GM23248 (cell line): ENCODE results near the gene EPPIN. TPM values are rescaled to one million over a fixed set of nuclear protein-coding genes. Genes with fewer than 3 reads are reported as not detected.
"Not testable (repeated sequence)": the region's sequence is repeated elsewhere in the genome, so short reads cannot be mapped to it uniquely, and the experiment has no call there.

ENCODE experiments used
- DNase-seq: peaks from one replicate; pipeline ENCODE4 v3.0.0-alpha.2; 2015
- H2AFZ ChIP-seq: fragments of 200-600 bp; sonication (generic); 2 replicates; pipeline ENCODE4 v1.6.1; 2016; ENCODE audit warnings: antibody characterized with exemption
- H3F3A ChIP-seq: fragments of 200-600 bp; sonication (generic); 2 replicates; pipeline ENCODE4 v1.6.1; 2016; ENCODE audit warnings: mild to moderate bottlenecking, antibody characterized with exemption, mixed run types; ENCODE audit not compliant: insufficient read depth
- H3K27ac ChIP-seq: fragments of 200-600 bp; sonication (generic); 2 replicates; pipeline ENCODE4 v1.5.1; 2016; ENCODE audit warnings: mild to moderate bottlenecking
- H3K27me3 ChIP-seq: fragments of 200-600 bp; sonication (generic); replicated peaks from 2 replicates; pipeline ENCODE4 v1.6.1; 2016; ENCODE audit warnings: mild to moderate bottlenecking; ENCODE audit not compliant: insufficient read depth
- H3K36me3 ChIP-seq: fragments of 200-600 bp; sonication (generic); 2 replicates; pipeline ENCODE4 v1.6.1; 2016; ENCODE audit warnings: low read depth, mild to moderate bottlenecking
- H3K4me1 ChIP-seq: fragments of 200-600 bp; sonication (generic); 2 replicates; pipeline ENCODE4 v1.6.1; 2016; ENCODE audit warnings: mild to moderate bottlenecking; ENCODE audit not compliant: insufficient read depth
- H3K4me2 ChIP-seq: fragments of 200-600 bp; sonication (generic); one replicate; pipeline ENCODE4 v1.6.1; 2016; ENCODE audit warnings: mild to moderate bottlenecking; ENCODE audit not compliant: unreplicated experiment
- H3K4me3 ChIP-seq: fragments of 200-600 bp; sonication (generic); 2 replicates; pipeline ENCODE4 v1.5.1; 2016; ENCODE audit warnings: mild to moderate bottlenecking
- H3K79me2 ChIP-seq: fragments of 200-600 bp; sonication (generic); 2 replicates; pipeline ENCODE4 v1.6.1; 2016; ENCODE audit warnings: mild to moderate bottlenecking; ENCODE audit not compliant: insufficient read depth
- H3K9ac ChIP-seq: fragments of 200-600 bp; sonication (generic); 2 replicates; pipeline ENCODE4 v1.6.1; 2016; ENCODE audit warnings: mild to moderate bottlenecking
- H3K9me2 ChIP-seq: fragments of 200-600 bp; sonication (generic); 2 replicates; pipeline ENCODE4 v1.6.1; 2016; ENCODE audit warnings: mixed run types, mild to moderate bottlenecking, moderate library complexity; ENCODE audit not compliant: insufficient read depth
- H3K9me3 ChIP-seq: fragments of 200-600 bp; sonication (generic); one replicate; pipeline ENCODE4 v1.6.1; 2017; ENCODE audit warnings: low read depth
- H4K20me1 ChIP-seq: fragments of 200-600 bp; sonication (generic); 2 replicates; pipeline ENCODE4 v1.6.0; 2016; ENCODE audit not compliant: insufficient read depth
- EZH2 ChIP-seq: fragments of 200-600 bp; sonication (generic); IDR thresholded peaks from 2 replicates; pipeline ENCODE4 v1.6.1; 2018; ENCODE audit warnings: antibody characterized with exemption, mild to moderate bottlenecking; ENCODE audit not compliant: insufficient read depth, poor library complexity, severe bottlenecking
- EZH2phosphoT487 ChIP-seq: fragments of 200-600 bp; sonication (generic); IDR thresholded peaks from 2 replicates; pipeline ENCODE4 v1.6.1; 2018; ENCODE audit warnings: antibody characterized with exemption, moderate library complexity, mild to moderate bottlenecking, low read depth; ENCODE audit not compliant: insufficient read depth
- WGBS, 2 experiments: methylation state at CpG; one replicate each; pipeline ENCODE4 v1.1.6; 2015 to 2017; ENCODE audit warnings: low lambda C conversion rate in 2 of 2, low coverage in 1 of 2; ENCODE audit errors: missing lambda C conversion rate in 2 of 2; 5-methylcytosine and 5-hydroxymethylcytosine counted together
- in situ Hi-C: fragments of 300-500 bp; cut with MboI; formaldehyde crosslinking; loops from 2 replicates; pipeline ENCODE4 v1.15.0; 2020
- polyA plus RNA-seq: library from polyadenylated mRNA; unstranded; fragments of >200 nt; fragmentation: Nextera tagmentation; extraction: Ambion mirVana; gene quantifications from 2 replicates; pipeline ENCODE4 v1.2.1, GENCODE V29; 2016
- total RNA-seq: library from RNA; depleted of rRNA; stranded (reverse); fragments of >200 nt; shearing (Covaris generic); gene quantifications from 2 replicates; pipeline ENCODE4 v1.2.3, GENCODE V29; 2014

Gene EPPIN
- total and polyA plus RNA-seq, 2 experiments from 2014 or later = not detected

- in situ Hi-C loops = no loop called here
- Histone ChIP-seq H3K4me1 (peaks cover 4% of the 10 kb centered on the region; the same call in 1 of the 2 replicates), H3K27me3 (no peaks in the 10 kb centered on the region), H3K4me3 (no peak overlapping the region), H2AFZ (no peak overlapping the region), H3K36me3 (no peaks in the 10 kb centered on the region), H3K9ac (no peak overlapping the region), H3K9me2 (no peaks in the 10 kb centered on the region), H3K9me3 (no peaks in the 10 kb centered on the region), H3K4me2 (no peak overlapping the region), H3K79me2 (no peaks in the 10 kb centered on the region), H3F3A (no peaks in the 10 kb centered on the region), H3K27ac (no peak overlapping the region), H4K20me1 (no peaks in the 10 kb centered on the region)
- TF ChIP-seq EZH2phosphoT487 = no peak
- no peak for TF ChIP-seq EZH2
- 8 to 10% methylated on average over 1 of the region's 1 CpG for WGBS, 2 experiments
- DNase-seq = peak; percentile 15
Measured at GRCh38 chr20:45589725-45590124, 42.5 kb upstream of the EPPIN start.

GRCh38 chr20:45588800-45589199 lies 41.6 kb upstream of the EPPIN start:
- Histone ChIP-seq H2AFZ (no peak overlapping the region), H3K27ac (no peak overlapping the region), H4K20me1 (no peaks in the 10 kb centered on the region), H3K4me3 (no peak overlapping the region), H3K4me1 (peaks cover 4% of the 10 kb centered on the region; the same call in 1 of the 2 replicates), H3K9me2 (no peaks in the 10 kb centered on the region), H3F3A (no peaks in the 10 kb centered on the region), H3K4me2 (no peak overlapping the region), H3K27me3 (0 out of 2 replicates have a peak, but pooled peaks cover 3% of the 10 kb centered on the region), H3K36me3 (no peaks in the 10 kb centered on the region), H3K79me2 (no peaks in the 10 kb centered on the region), H3K9ac (no peak overlapping the region), H3K9me3 (no peaks in the 10 kb centered on the region)
- no peak for TF ChIP-seq EZH2
- TF ChIP-seq EZH2phosphoT487 = no peak
- in situ Hi-C loops = no loop called here
- peak; percentile 33 for DNase-seq
- 63 to 76% methylated on average over 2 of the region's 2 CpGs for WGBS, 2 experiments

GRCh38 chr20:45585986-45586385 lies 38.8 kb upstream of the EPPIN start:
- in situ Hi-C loops = not testable (repeated sequence)
- DNase-seq = peak; percentile 60

GRCh38 chr20:45584294-45584693 lies 37.1 kb upstream of the EPPIN start:
- 78 to 79% methylated on average over 5 of the region's 5 CpGs for WGBS, 2 experiments
- H4K20me1 ChIP-seq, H3K79me2 ChIP-seq, H3K36me3 ChIP-seq, H3K4me2 ChIP-seq, H3K4me3 ChIP-seq, H2AFZ ChIP-seq, H3K27ac ChIP-seq, H3K9ac ChIP-seq, H3K9me2 ChIP-seq, H3F3A ChIP-seq, in situ Hi-C loops, H3K9me3 ChIP-seq, H3K4me1 ChIP-seq, DNase-seq: not testable (repeated sequence)
- H3K27me3 ChIP-seq = 0 out of 2 replicates have a peak, but pooled peaks cover 17% of the 10 kb centered on the region

More at GRCh38 chr20:45585986-45586385, 38.8 kb upstream of the EPPIN start:
- not testable (repeated sequence) for H3K9me3 ChIP-seq, H3K79me2 ChIP-seq, H3K4me3 ChIP-seq, H3K9ac ChIP-seq, H4K20me1 ChIP-seq, H3F3A ChIP-seq, H3K36me3 ChIP-seq, H3K27ac ChIP-seq, H3K9me2 ChIP-seq
- Histone ChIP-seq H3K27me3 (0 out of 2 replicates have a peak, but pooled peaks cover 11% of the 10 kb centered on the region), H3K4me1 (peaks cover 12% of the 10 kb centered on the region), H2AFZ (0 out of 2 replicates have a peak overlapping the region, but pooled peaks have one; percentile 11), H3K4me2 (peak overlapping the region; percentile 42)
- WGBS, 2 experiments = 36 to 39% methylated on average over 5 of the region's 5 CpGs

- DNase-seq = no peak
- Histone ChIP-seq H3K4me2 (no peak overlapping the region), H3K36me3 (no peaks in the 10 kb centered on the region), H3K9me2 (no peaks in the 10 kb centered on the region), H2AFZ (no peak overlapping the region), H3K27me3 (0 out of 2 replicates have a peak, but pooled peaks cover 17% of the 10 kb centered on the region), H3K79me2 (no peaks in the 10 kb centered on the region), H3K9ac (no peak overlapping the region), H3K4me3 (no peak overlapping the region), H3K9me3 (no peaks in the 10 kb centered on the region), H3K4me1 (peaks cover 7% of the 10 kb centered on the region), H4K20me1 (no peaks in the 10 kb centered on the region), H3F3A (no peaks in the 10 kb centered on the region), H3K27ac (no peak overlapping the region)
- in situ Hi-C loops = no loop called here
- no peak for TF ChIP-seq EZH2
- no peak for TF ChIP-seq EZH2phosphoT487
- WGBS, 2 experiments = 65 to 81% methylated on average over 3 of the region's 3 CpGs
Measured at GRCh38 chr20:45583502-45583901, 36.3 kb upstream of the EPPIN start.
